DOHH2 (cell line): Measurements from ENCODE around the gene SNAPC1.
A peak's percentile ranks its signal among the peaks of the same experiment; 100 is the strongest.

Experiments used
- H3F3A ChIP-seq: fragments of 200-600 bp; sonication (generic), shearing (Covaris generic); 2 replicates; pipeline ENCODE4 v1.6.0; 2016; ENCODE audit warnings: antibody characterized with exemption, mild to moderate bottlenecking; ENCODE audit not compliant: control insufficient read depth, insufficient read depth
- H3K27ac ChIP-seq: fragments of 200-600 bp; sonication (generic); 2 replicates; pipeline ENCODE4 v1.5.1; 2014; ENCODE audit warnings: low read depth, mild to moderate bottlenecking, low read length, moderate library complexity
- H3K27me3 ChIP-seq: fragments of 200-600 bp; sonication (generic); 2 replicates; pipeline ENCODE4 v1.6.1; 2014; ENCODE audit warnings: mild to moderate bottlenecking, low read length, mixed read lengths; ENCODE audit not compliant: control insufficient read depth
- H3K36me3 ChIP-seq: fragments of 200-600 bp; sonication (generic); 2 replicates; pipeline ENCODE4 v1.6.1; 2014; ENCODE audit warnings: mild to moderate bottlenecking, low read length, moderate library complexity, mixed read lengths; ENCODE audit not compliant: control insufficient read depth
- H3K4me1 ChIP-seq: fragments of 200-600 bp; sonication (generic); 2 replicates; pipeline ENCODE4 v1.6.1; 2014; ENCODE audit warnings: mild to moderate bottlenecking, low read length, mixed read lengths; ENCODE audit not compliant: control insufficient read depth
- H3K4me2 ChIP-seq: fragments of 200-600 bp; sonication (generic); 2 replicates; pipeline ENCODE4 v1.6.0; 2014; ENCODE audit warnings: mild to moderate bottlenecking, low read length, moderate library complexity
- H3K4me3 ChIP-seq: fragments of 200-600 bp; sonication (generic); 2 replicates; pipeline ENCODE4 v1.5.1; 2014; ENCODE audit warnings: mild to moderate bottlenecking, low read length, mixed read lengths
- H3K79me2 ChIP-seq: fragments of 200-600 bp; sonication (generic); 2 replicates; pipeline ENCODE4 v1.6.1; 2014; ENCODE audit warnings: mild to moderate bottlenecking, low read length, mixed read lengths; ENCODE audit not compliant: control insufficient read depth
- H3K9me2 ChIP-seq: fragments of 200-600 bp; sonication (generic); replicated peaks from 2 replicates; pipeline ENCODE4 v1.6.1; 2014; ENCODE audit warnings: mild to moderate bottlenecking, low read length, mixed read lengths; ENCODE audit not compliant: control insufficient read depth
- H3K9me3 ChIP-seq: fragments of 200-600 bp; sonication (generic); 2 replicates; pipeline ENCODE4 v1.6.1; 2014; ENCODE audit warnings: antibody characterized with exemption, low read length, mixed read lengths; ENCODE audit not compliant: control insufficient read depth, insufficient read depth
- H4K20me1 ChIP-seq: fragments of 200-600 bp; sonication (generic); 2 replicates; pipeline ENCODE4 v1.6.0; 2014; ENCODE audit warnings: low read depth, mild to moderate bottlenecking, antibody characterized with exemption, low read length, moderate library complexity; ENCODE audit not compliant: control insufficient read depth, insufficient read depth
- CTCF ChIP-seq: fragments of 200-600 bp; sonication (generic); IDR thresholded peaks from one replicate; pipeline ENCODE4 v1.5.1; 2014; ENCODE audit warnings: antibody characterized with exemption, mild to moderate bottlenecking, low read depth, low read length; ENCODE audit not compliant: poor library complexity, severe bottlenecking
- EZH2phosphoT487 ChIP-seq: fragments of 200-600 bp; sonication (generic); IDR thresholded peaks from 2 replicates; pipeline ENCODE4 v1.6.1; 2017; ENCODE audit warnings: borderline replicate concordance, mild to moderate bottlenecking, antibody characterized with exemption, low read length, moderate library complexity, mixed read lengths

SNAPC1 gene

GRCh38 chr14:61747342-61747741, 14.9 kb upstream of the SNAPC1 start:
- TF ChIP-seq EZH2phosphoT487: no peak
- no peak for TF ChIP-seq CTCF
- peaks cover 71% of the 10 kb centered on the region for H3F3A ChIP-seq
- peaks cover 79% of the 10 kb centered on the region for H3K4me1 ChIP-seq
- H3K4me3 ChIP-seq: peak overlapping the region; percentile 84
- no peaks in the 10 kb centered on the region for H3K9me2 ChIP-seq
- H3K9me3 ChIP-seq: no peaks in the 10 kb centered on the region
- H3K36me3 ChIP-seq: peaks cover 85% of the 10 kb centered on the region
- H3K27me3 ChIP-seq: no peaks in the 10 kb centered on the region
- peak overlapping the region; percentile 88 for H3K4me2 ChIP-seq
- H3K27ac ChIP-seq: peak overlapping the region; percentile 40; the same call in 1 of the 2 replicates
- peaks cover 85% of the 10 kb centered on the region for H3K79me2 ChIP-seq
- peaks cover 3% of the 10 kb centered on the region; the same call in 1 of the 2 replicates for H4K20me1 ChIP-seq

- Histone ChIP-seq H3K4me2 (peak overlapping the region; percentile 88), H3K4me1 (peaks cover 88% of the 10 kb centered on the region), H3K4me3 (peak overlapping the region; percentile 84), H3K9me2 (no peaks in the 10 kb centered on the region), H3K9me3 (no peaks in the 10 kb centered on the region), H3K27me3 (no peaks in the 10 kb centered on the region), H4K20me1 (peaks cover 3% of the 10 kb centered on the region; the same call in 1 of the 2 replicates), H3F3A (peaks cover 76% of the 10 kb centered on the region), H3K27ac (peak overlapping the region; percentile 13), H3K79me2 (peaks cover 65% of the 10 kb centered on the region), H3K36me3 (peaks cover 66% of the 10 kb centered on the region)
- TF ChIP-seq EZH2phosphoT487: no peak
- TF ChIP-seq CTCF: no peak
Measured at GRCh38 chr14:61749264-61749663, 13.0 kb upstream of the SNAPC1 start.

DNA sequence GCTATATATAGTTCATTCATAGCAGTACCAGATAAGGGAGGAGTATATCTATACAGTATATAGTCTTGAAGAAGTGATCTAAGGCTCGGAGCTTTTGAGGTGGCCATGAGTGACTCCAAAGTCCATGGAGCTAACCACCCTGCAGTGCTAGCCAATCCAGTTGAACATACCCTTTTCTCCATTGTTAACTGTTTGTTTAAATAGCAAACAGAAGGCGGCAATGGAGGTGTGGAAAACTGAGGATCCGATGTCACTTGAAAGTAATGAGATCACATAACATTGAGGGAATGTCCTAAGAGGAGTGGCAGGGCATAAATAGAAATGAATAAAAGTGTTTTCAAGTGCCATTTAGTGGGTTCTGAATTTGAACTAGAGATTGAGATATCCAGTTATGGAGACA, 12.4 kb upstream of the SNAPC1 start:
- peaks cover 3% of the 10 kb centered on the region; the same call in 1 of the 2 replicates for H4K20me1 ChIP-seq
- H3K27ac ChIP-seq: peak overlapping the region; percentile 13
- H3K4me1 ChIP-seq: peaks cover 84% of the 10 kb centered on the region
- peak overlapping the region; percentile 84 for H3K4me3 ChIP-seq
- no peaks in the 10 kb centered on the region for H3K9me2 ChIP-seq
- TF ChIP-seq EZH2phosphoT487 (no peak), CTCF (no peak)
- peaks cover 60% of the 10 kb centered on the region for H3K36me3 ChIP-seq
- peaks cover 60% of the 10 kb centered on the region for H3K79me2 ChIP-seq
- no peaks in the 10 kb centered on the region for H3K9me3 ChIP-seq
- H3K27me3 ChIP-seq: no peaks in the 10 kb centered on the region
- peak overlapping the region; percentile 88 for H3K4me2 ChIP-seq
- H3F3A ChIP-seq: peaks cover 71% of the 10 kb centered on the region
